Activated naive CD8-positive, alpha-beta T cell treated with anti-CD3 and anti-CD28 coated beads, Interleukin-2, amount 50 U/mL, for 24 hours (primary cell): ENCODE data around the gene SCIN.
"Not testable (repeated sequence)": the region's sequence is repeated elsewhere in the genome, so short reads cannot be mapped to it uniquely, and the experiment has no call there.

Source experiments
- ATAC-seq: fragments of 150-1000 bp; cut with Tn5 transposase; one replicate; pipeline ENCODE4 v1.10.0; 2021
- DNase-seq: peaks from one replicate; pipeline ENCODE4 v3.0.0; 2021
- H3K27ac Mint-ChIP-seq: one replicate; pipeline ENCODE4 v1.8.0; 2021; ENCODE audit warnings: mild to moderate bottlenecking, mixed read lengths
- H3K27me3 Mint-ChIP-seq: one replicate; pipeline ENCODE4 v1.8.0; 2021; ENCODE audit warnings: mixed read lengths
- H3K36me3 Mint-ChIP-seq: one replicate; pipeline ENCODE4 v1.8.0; 2021; ENCODE audit warnings: low read depth, mixed read lengths
- H3K4me1 Mint-ChIP-seq: one replicate; pipeline ENCODE4 v1.8.0; 2021; ENCODE audit warnings: mixed read lengths
- H3K4me3 Mint-ChIP-seq: one replicate; pipeline ENCODE4 v1.8.0; 2021; ENCODE audit warnings: mild to moderate bottlenecking, moderate library complexity, mixed read lengths
- H3K9me3 Mint-ChIP-seq: one replicate; pipeline ENCODE4 v1.8.0; 2021; ENCODE audit warnings: mixed read lengths

Gene SCIN

GRCh38 chr7:12690041-12690878 lies 119.7 kb downstream of the SCIN start:
- peaks cover 12% of the 10 kb centered on the region for H3K36me3 Mint-ChIP-seq
- DNase-seq (no peak), ATAC-seq (no peak)
- H3K27me3 Mint-ChIP-seq = no peaks in the 10 kb centered on the region
- H3K4me1 Mint-ChIP-seq = peaks cover 49% of the 10 kb centered on the region
- H3K27ac Mint-ChIP-seq = no peak overlapping the region
- H3K9me3 Mint-ChIP-seq = no peaks in the 10 kb centered on the region
- H3K4me3 Mint-ChIP-seq = no peak overlapping the region

DNA sequence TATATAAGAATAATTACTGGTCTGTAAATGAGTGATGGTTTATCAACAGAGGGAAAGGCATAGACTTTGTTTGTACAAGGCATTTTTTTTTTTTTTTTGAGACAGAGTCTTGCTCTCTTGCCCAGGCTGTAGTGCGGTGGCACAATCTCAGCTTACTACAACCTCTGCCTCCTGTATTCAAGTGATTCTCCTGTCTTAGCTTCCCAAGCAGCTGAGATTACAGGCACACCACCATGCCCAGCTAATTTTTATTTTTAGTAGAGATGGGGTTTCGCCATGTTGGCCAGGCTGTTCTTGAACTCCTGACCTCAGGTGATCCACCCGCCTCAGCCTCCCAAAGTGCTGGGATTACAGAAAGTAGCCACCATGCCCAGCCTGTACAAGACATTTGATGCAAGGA lies 120.9 kb downstream of the SCIN start:
- not testable (repeated sequence) for H3K27ac Mint-ChIP-seq, ATAC-seq, H3K4me3 Mint-ChIP-seq, H3K9me3 Mint-ChIP-seq, H3K27me3 Mint-ChIP-seq, DNase-seq
- Mint-ChIP-seq H3K36me3 (peaks cover 12% of the 10 kb centered on the region), H3K4me1 (peaks cover 43% of the 10 kb centered on the region)

GRCh38 chr7:12692035-12692434 lies 121.5 kb downstream of the SCIN start:
- peaks cover 45% of the 10 kb centered on the region for H3K4me1 Mint-ChIP-seq
- no peaks in the 10 kb centered on the region for H3K9me3 Mint-ChIP-seq
- H3K27me3 Mint-ChIP-seq = no peaks in the 10 kb centered on the region
- H3K4me3 Mint-ChIP-seq = no peak overlapping the region
- peaks cover 12% of the 10 kb centered on the region for H3K36me3 Mint-ChIP-seq
- ATAC-seq (no peak), DNase-seq (no peak)
- no peak overlapping the region for H3K27ac Mint-ChIP-seq

DNA sequence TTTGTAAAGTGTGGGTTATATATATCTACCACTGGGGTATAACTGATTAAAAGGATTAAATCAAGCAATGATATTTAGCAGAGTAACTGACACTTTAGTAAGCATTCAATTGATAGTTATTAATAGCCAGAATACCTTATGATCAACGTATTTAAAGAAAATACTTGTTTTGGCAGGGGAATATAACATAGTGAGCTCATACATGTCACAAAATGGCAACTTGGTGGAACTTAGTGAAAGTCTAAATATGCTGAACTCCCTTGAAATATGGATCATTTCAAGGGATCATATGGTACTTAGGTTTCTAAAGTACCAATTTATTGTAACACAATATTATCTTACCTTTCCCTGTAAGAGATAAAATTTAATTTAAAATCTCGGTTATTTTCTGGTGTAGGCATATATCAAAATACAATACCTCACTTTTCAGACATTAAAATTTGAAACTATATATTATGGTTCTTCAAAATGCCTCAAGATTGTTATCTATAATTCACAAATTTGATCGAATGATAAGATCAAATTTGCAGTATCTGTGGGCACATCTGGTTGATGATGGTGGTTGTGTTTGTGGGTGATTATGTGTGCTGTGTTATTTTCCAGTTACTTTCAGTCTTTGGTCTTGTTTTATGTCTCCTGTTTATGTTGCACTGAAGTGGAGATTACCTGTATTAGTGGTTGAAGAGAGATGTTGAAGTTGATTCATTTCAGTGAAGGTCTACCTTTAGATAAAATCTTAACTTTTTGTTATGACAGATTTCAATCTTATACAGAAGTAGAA lies 122.1 kb downstream of the SCIN start:
- Mint-ChIP-seq H3K27ac (no peak overlapping the region), H3K4me1 (peaks cover 41% of the 10 kb centered on the region), H3K36me3 (peaks cover 12% of the 10 kb centered on the region), H3K4me3 (no peak overlapping the region), H3K9me3 (no peaks in the 10 kb centered on the region), H3K27me3 (no peaks in the 10 kb centered on the region)
- ATAC-seq = no peak
- no peak for DNase-seq

DNA sequence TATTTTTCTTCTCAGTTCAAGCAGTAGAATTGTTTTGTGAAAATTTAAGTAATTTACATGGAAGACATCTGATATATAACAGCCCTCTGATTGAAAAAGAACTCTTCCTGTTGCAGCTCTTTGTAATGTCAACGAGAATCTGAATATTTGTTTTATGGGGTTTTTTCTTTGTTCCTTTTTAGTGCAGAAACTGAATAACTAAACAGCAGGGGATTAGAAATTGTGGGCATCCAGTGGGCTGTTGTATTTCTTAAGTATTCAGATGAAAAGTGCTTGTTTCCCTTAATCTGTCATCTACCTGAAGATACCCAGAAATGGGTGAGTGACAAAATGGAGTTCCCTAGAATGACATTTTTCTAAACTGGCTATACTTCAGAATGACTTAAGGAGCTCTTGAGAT lies 124.3 kb downstream of the SCIN start:
- ATAC-seq (no peak), DNase-seq (no peak)
- Mint-ChIP-seq H3K36me3 (peaks cover under 1% of the 10 kb centered on the region), H3K9me3 (no peaks in the 10 kb centered on the region), H3K27ac (no peak overlapping the region), H3K4me3 (no peak overlapping the region), H3K4me1 (peaks cover 22% of the 10 kb centered on the region), H3K27me3 (no peaks in the 10 kb centered on the region)

DNA sequence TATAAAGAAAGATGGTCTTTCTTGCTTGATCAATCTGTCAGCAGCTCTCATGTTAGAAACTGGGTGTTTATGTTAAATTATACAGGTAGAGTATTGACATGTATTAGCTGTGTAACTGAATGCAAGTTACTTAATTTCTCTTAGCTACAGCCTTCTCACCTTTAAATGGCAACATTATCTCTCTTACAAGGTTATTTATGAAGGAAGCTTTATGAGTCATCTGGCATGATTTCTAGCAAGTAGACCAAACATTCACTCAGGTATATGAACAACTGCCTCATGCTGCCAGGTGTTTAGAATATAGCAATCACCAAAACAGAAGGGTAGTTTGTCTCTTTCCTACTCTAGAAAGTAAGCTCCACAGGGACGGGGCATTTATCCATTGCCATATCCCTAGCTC lies 125.4 kb downstream of the SCIN start:
- ATAC-seq = no peak
- no peaks in the 10 kb centered on the region for H3K27me3 Mint-ChIP-seq
- H3K4me1 Mint-ChIP-seq = peaks cover 17% of the 10 kb centered on the region
- H3K36me3 Mint-ChIP-seq = peaks cover 2% of the 10 kb centered on the region
- DNase-seq = no peak
- H3K9me3 Mint-ChIP-seq = no peaks in the 10 kb centered on the region
- H3K27ac Mint-ChIP-seq = no peak overlapping the region
- H3K4me3 Mint-ChIP-seq = no peak overlapping the region

DNA sequence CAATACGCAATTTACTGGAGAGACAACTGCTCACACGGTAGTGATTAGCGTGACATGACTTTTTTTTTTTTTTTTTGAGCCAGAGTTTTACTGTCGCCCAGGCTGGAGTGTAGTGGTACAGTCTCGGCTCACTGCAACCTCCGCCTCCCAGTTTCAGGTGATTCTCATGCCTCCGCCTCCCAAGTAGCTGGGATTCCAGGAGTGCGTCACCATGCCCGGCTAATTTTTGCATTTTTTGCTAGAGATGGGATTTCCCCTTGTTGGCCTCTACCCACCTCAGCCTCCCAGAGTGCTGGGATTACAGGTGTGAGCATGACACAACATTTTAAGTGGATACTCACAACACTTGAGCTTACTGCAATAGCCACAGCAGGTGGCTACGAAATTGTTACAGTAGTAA lies 128.8 kb downstream of the SCIN start:
- DNase-seq (no peak), ATAC-seq (no peak)
- Mint-ChIP-seq H3K27me3 (no peaks in the 10 kb centered on the region), H3K4me1 (peaks cover 11% of the 10 kb centered on the region), H3K9me3 (peaks cover 7% of the 10 kb centered on the region), H3K36me3 (peaks cover 2% of the 10 kb centered on the region), H3K4me3 (no peak overlapping the region), H3K27ac (no peak overlapping the region)

- ATAC-seq (no peak), DNase-seq (no peak)
- no peak overlapping the region for H3K4me3 Mint-ChIP-seq
- peaks cover 2% of the 10 kb centered on the region for H3K4me1 Mint-ChIP-seq
- H3K27ac Mint-ChIP-seq = no peak overlapping the region
- H3K27me3 Mint-ChIP-seq = no peaks in the 10 kb centered on the region
- H3K36me3 Mint-ChIP-seq = peaks cover 3% of the 10 kb centered on the region
- H3K9me3 Mint-ChIP-seq = peaks cover 7% of the 10 kb centered on the region
These were observed 130.9 kb downstream of the SCIN start for GRCh38 chr7:12701433-12701832.

DNA sequence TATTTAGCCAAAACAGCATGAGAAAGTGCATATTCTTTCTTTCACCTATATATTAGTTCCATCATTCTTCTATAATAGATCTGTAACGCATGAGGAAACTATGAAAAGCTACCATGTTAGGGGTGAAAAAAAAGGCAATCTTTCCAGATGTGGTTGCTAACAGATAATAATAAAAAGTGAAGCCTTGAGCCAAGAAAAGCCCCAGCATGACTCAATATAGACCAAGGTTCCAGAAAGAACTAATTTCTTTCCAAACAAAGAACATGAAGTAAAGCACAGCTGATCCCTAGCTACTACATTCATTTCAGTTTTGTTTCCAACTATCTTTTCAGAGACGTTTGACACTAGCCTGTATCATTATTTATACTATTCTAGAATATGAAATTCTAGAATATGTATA lies 133.4 kb downstream of the SCIN start:
- DNase-seq = no peak
- Mint-ChIP-seq H3K27me3 (no peaks in the 10 kb centered on the region), H3K27ac (no peak overlapping the region), H3K36me3 (peaks cover 3% of the 10 kb centered on the region), H3K4me1 (peaks cover 4% of the 10 kb centered on the region), H3K9me3 (peaks cover 7% of the 10 kb centered on the region), H3K4me3 (no peak overlapping the region)
- no peak for ATAC-seq

GRCh38 chr7:12705878-12706277 lies 135.4 kb downstream of the SCIN start:
- peaks cover 4% of the 10 kb centered on the region for H3K4me1 Mint-ChIP-seq
- ATAC-seq = no peak
- no peak for DNase-seq
- no peak overlapping the region for H3K27ac Mint-ChIP-seq
- H3K36me3 Mint-ChIP-seq = peaks cover 1% of the 10 kb centered on the region
- no peaks in the 10 kb centered on the region for H3K27me3 Mint-ChIP-seq
- peaks cover 7% of the 10 kb centered on the region for H3K9me3 Mint-ChIP-seq
- no peak overlapping the region for H3K4me3 Mint-ChIP-seq

DNA sequence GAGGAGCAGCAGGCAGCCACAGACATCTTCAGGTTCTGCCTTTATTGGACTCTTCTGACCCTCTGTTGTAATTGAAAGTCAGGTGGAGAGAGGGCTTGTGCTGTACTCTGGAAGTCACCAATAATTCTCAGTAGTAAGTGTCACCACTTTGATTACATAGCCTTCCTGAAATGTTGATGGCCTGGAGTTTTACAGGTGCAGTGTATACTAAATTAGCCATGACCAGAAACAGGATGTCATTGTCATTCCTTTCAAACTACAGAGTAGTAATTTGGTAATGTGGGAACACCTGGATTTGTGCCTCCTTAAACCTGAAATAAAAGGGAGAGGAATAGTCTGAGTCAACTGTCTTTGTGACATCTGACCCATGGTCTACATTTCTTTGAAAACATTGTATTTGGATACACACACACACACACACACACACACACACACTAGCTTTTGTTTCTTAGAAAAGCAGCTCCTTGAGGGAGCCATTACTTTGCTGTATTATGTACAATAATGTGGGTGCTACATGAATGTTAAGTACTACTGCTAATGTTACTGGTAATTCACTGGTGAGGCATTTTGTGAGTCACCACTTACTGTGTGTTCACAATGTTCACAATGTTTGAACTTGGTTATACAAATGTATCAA lies 136.5 kb downstream of the SCIN start:
- Mint-ChIP-seq H3K4me1 (peaks cover 4% of the 10 kb centered on the region), H3K27ac (no peak overlapping the region), H3K9me3 (no peaks in the 10 kb centered on the region), H3K27me3 (no peaks in the 10 kb centered on the region), H3K4me3 (no peak overlapping the region), H3K36me3 (peaks cover 1% of the 10 kb centered on the region)
- ATAC-seq (no peak), DNase-seq (no peak)

- Mint-ChIP-seq H3K27me3 (no peaks in the 10 kb centered on the region), H3K27ac (no peak overlapping the region), H3K9me3 (no peaks in the 10 kb centered on the region), H3K4me1 (peaks cover 4% of the 10 kb centered on the region), H3K36me3 (peaks cover 1% of the 10 kb centered on the region), H3K4me3 (no peak overlapping the region)
- DNase-seq = no peak
- ATAC-seq = no peak
These were observed 137.8 kb downstream of the SCIN start for GRCh38 chr7:12708314-12708713.
